ENCODE results near the gene MAN2A2.
A peak's percentile ranks its signal among the peaks of the same experiment; 100 is the strongest.

The MAN2A2 gene

DNA sequence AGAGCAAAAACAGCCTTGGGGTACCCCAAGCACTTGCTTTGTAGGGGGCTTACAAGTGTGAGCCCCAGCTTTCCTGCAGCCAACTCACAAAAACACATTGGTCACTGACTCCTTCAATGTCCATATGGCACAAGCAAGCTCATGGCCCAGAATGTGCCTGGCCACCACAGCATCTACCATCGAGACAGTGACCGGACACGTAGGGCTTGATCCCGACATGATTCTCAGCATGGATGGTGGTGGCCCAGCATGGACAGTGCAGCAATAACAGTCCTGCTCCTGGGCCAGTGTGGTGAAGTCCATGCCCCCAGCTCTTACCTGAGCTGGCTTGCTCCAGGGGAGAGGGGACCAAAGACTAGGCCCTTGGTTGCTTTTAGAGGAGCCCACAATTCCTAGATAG, 37.9 kb downstream of the MAN2A2 start:
- Mint-ChIP-seq H3K9me3 (no peaks in the 10 kb centered on the region), H3K36me3 (ENCODE audit: low read depth) (peaks cover 30% of the 10 kb centered on the region), H3K27ac (no peak overlapping the region), H3K4me3 (no peak overlapping the region), H3K4me1 (ENCODE audit: low read depth) (peaks cover 9% of the 10 kb centered on the region), H3K27me3 (ENCODE audit: low read depth) (no peaks in the 10 kb centered on the region)

DNA sequence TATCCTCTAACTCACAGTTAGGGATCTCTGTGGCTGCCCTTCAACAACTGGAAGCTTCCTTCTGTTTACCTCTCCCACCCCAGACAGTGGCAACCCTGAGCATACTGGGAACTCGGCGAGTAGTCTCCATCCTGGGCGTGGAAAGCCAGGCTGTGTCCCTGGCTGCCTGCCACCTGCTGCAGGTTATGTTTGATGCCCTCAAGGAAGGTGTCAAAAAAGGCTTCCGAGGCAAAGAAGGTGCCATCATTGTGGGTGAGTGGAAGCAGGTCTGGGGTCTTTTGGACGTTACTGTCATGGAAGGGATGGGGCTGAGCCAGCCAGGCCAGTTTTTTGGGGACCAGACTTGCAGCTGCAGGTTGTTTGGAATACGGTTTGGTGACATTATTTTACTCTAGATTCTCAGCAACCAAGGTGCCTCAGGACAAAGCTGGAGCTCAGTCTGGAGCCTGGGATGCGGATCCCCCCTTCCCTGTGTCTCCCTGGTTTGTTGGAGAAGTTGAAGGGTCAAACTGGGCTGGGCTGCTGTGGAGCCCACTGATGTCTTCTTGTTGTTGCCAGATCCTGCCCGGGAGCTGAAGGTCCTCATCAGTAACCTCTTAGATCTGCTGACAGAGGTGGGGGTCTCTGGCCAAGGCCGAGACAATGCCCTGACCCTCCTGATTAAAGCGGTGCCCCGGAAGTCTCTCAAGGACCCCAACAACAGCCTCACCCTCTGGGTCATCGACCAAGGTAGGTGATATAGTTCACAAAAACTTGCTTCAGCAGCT, 39.4 kb downstream of the MAN2A2 start:
- peaks cover 29% of the 10 kb centered on the region for H3K36me3 Mint-ChIP-seq (ENCODE audit: low read depth)
- no peak overlapping the region for H3K27ac Mint-ChIP-seq
- no peaks in the 10 kb centered on the region for H3K9me3 Mint-ChIP-seq
- H3K4me3 Mint-ChIP-seq: no peak overlapping the region
- no peaks in the 10 kb centered on the region for H3K4me1 Mint-ChIP-seq (ENCODE audit: low read depth)
- H3K27me3 Mint-ChIP-seq (ENCODE audit: low read depth): no peaks in the 10 kb centered on the region

DNA sequence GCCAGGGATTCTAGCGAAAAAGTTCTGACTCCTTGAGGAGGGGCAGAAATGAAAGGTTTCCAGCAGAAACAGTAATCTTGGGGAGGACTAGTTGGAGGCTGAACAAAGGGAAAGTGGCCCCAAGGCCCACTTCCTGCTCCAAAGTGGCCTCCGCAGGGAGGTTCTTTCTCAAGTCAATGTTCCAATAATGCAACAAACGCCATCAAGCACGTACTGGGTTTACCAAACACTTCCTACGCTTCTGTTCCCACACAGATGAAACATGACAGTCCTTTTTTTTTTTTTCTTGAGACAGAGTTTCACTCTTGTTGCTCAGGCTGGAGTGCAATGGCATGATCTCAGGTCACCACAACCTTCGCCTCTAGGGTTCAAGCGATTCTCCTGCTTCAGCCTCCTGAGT, 42.0 kb downstream of the MAN2A2 start:
- H3K4me3 Mint-ChIP-seq: no peak overlapping the region
- no peaks in the 10 kb centered on the region for H3K9me3 Mint-ChIP-seq
- H3K36me3 Mint-ChIP-seq (ENCODE audit: low read depth): peaks cover 34% of the 10 kb centered on the region
- no peaks in the 10 kb centered on the region for H3K4me1 Mint-ChIP-seq (ENCODE audit: low read depth)
- H3K27me3 Mint-ChIP-seq (ENCODE audit: low read depth): no peaks in the 10 kb centered on the region
- H3K27ac Mint-ChIP-seq: no peak overlapping the region

DNA sequence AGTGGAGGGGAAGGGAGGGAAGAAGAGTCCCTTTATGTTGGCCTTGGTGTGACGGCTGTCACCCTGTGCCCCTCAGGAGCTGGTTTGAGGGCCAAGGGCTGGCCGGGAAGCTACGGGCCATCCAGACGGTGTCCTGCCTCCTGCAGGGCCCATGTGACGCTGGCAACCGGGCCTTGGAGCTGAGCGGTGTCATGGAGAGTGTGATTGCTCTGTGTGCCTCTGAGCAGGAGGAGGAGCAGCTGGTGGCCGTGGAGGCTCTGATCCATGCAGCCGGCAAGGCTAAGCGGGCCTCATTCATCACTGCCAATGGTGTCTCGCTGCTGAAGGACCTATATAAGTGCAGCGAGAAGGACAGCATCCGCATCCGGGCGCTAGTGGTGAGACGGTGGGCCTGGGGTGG, 43.4 kb downstream of the MAN2A2 start:
- Mint-ChIP-seq H3K27ac (no peak overlapping the region), H3K36me3 (ENCODE audit: low read depth) (peaks cover 22% of the 10 kb centered on the region), H3K4me1 (ENCODE audit: low read depth) (no peaks in the 10 kb centered on the region), H3K4me3 (no peak overlapping the region), H3K9me3 (no peaks in the 10 kb centered on the region), H3K27me3 (ENCODE audit: low read depth) (no peaks in the 10 kb centered on the region)

DNA sequence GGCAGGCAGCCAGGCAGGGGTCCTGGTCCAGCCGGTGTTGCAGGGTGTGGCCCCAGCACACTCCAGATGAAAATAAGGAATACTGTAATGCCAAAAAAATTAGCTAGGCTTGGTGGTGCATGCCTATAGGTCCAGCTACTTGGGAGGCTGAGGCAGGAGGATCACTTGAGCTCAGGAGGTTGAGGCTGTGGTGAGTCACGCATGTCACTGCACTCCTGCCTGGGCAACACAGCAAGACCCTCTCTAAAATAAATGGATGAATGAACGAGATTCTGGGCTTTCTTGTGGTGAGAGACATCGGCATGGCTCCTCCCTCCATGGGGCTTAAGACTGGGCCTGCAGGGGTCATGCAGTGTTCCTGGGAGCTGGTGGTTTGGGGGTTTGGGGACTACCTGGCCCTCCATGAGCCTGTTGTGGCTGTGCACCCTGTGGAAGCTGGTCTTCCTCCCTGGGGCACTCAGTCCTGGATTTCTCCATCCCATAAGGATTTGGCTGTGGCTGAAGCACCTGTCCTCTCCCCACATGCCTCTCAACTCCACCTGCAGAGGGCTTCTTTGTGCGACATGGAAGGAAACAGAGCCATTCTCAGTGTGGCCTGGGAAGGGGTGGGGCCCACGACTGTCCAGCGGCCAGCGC, 44.0 kb downstream of the MAN2A2 start:
- H3K27ac Mint-ChIP-seq: no peak overlapping the region
- no peak overlapping the region for H3K4me3 Mint-ChIP-seq
- no peaks in the 10 kb centered on the region for H3K9me3 Mint-ChIP-seq
- H3K27me3 Mint-ChIP-seq (ENCODE audit: low read depth): no peaks in the 10 kb centered on the region
- no peaks in the 10 kb centered on the region for H3K4me1 Mint-ChIP-seq (ENCODE audit: low read depth)
- H3K36me3 Mint-ChIP-seq (ENCODE audit: low read depth): peaks cover 25% of the 10 kb centered on the region

DNA sequence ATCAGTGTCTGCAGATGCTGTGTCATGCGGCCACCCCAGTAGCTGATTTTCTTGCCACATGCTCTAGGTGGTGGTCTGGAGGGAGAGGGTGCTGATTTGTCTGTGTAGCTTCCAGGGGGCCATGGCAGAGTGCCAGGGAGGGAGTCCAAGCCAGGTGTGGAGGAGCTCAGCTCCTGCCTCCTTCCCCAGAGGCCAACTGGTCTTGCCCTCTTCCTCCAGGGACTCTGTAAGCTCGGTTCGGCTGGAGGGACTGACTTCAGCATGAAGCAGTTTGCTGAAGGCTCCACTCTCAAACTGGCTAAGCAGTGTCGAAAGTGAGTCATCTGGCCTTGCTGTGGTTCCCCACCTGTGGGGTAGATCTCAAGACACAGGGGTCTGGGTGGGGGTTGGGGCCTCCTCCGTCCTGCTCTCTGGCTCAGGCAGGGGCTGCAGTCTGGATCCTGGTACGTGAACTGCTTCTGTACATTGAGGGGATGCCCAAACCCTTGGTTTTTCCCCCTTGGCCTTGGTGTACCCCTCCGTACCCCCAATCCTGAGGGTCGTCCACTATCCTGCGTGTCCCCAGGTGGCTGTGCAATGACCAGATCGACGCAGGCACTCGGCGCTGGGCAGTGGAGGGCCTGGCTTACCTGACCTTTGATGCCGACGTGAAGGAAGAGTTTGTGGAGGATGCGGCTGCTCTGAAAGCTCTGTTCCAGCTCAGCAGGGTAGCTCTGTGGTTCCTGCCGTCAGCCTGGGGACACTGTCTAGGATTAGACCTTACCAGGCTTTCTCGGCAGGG, 44.7 kb downstream of the MAN2A2 start:
- no peaks in the 10 kb centered on the region for H3K4me1 Mint-ChIP-seq (ENCODE audit: low read depth)
- H3K27me3 Mint-ChIP-seq (ENCODE audit: low read depth): no peaks in the 10 kb centered on the region
- H3K4me3 Mint-ChIP-seq: no peak overlapping the region
- peaks cover 26% of the 10 kb centered on the region for H3K36me3 Mint-ChIP-seq (ENCODE audit: low read depth)
- no peaks in the 10 kb centered on the region for H3K9me3 Mint-ChIP-seq
- no peak overlapping the region for H3K27ac Mint-ChIP-seq

DNA sequence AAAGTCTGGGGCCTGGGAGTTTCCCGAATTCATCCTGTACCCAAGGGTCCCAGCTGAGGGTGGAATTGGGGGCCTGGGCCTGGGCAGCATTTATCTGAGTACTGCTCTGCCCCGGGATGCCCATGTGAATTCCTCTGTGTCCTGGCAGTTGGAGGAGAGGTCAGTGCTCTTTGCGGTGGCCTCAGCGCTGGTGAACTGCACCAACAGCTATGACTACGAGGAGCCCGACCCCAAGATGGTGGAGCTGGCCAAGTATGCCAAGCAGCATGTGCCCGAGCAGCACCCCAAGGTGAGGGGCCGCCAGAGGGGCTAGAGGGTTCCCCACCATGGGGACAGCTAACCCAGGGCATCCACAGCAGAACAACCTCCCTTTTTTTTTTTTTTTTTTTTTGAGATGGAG, 45.4 kb downstream of the MAN2A2 start:
- Mint-ChIP-seq H3K27me3 (ENCODE audit: low read depth) (no peaks in the 10 kb centered on the region), H3K9me3 (no peaks in the 10 kb centered on the region), H3K27ac (no peak overlapping the region), H3K36me3 (ENCODE audit: low read depth) (peaks cover 27% of the 10 kb centered on the region), H3K4me1 (ENCODE audit: low read depth) (no peaks in the 10 kb centered on the region), H3K4me3 (no peak overlapping the region)

DNA sequence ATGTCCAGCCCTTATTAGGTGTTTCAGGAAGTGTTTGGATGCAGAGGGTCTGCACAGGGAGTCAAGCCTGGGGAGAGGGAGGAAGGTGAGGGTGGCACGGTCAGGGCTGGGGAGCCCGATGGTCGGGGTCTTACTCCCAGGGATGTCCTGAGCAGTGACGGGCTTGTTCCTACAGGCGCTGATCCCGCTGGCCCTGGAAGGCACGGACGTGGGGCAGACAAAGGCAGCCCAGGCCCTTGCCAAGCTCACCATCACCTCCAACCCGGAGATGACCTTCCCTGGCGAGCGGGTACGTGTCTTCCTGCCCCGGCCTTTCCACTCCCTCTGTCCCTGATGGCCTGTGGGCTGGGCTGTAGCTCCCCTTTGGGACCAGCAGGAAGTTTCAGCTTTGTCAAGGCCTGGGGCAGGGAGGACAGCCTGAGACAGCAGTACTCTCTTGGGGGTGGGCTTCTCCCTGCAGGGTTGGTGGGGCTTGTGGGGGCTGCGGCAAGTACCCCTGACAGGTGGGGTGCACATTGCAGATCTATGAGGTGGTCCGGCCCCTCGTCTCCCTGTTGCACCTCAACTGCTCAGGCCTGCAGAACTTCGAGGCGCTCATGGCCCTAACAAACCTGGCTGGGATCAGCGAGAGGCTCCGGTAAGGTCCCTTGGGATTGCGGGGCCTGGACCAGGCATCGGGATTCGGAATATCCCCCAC, 47.0 kb downstream of the MAN2A2 start:
- Mint-ChIP-seq H3K9me3 (no peaks in the 10 kb centered on the region), H3K27ac (no peak overlapping the region), H3K4me3 (no peak overlapping the region), H3K36me3 (ENCODE audit: low read depth) (peaks cover 28% of the 10 kb centered on the region), H3K27me3 (ENCODE audit: low read depth) (no peaks in the 10 kb centered on the region), H3K4me1 (ENCODE audit: low read depth) (peaks cover 3% of the 10 kb centered on the region)

DNA sequence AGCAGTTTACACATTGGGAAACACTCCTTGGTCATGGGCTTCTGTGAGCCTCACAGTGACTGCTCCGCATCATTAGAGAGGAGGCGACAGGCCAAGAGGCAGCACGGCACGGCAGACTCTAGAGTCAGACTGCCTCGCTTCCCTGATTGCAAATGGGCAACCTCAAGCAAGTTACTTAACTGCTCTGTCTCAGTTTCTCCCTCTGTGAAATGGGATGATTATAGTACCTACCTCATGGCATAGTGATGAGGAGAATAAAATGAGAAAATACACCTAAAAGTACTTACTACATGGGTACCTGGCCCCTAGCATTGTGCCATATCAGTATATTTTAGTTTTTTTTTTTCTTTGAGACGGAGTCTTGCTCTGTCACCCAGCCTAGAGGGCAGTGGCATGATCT, 47.6 kb downstream of the MAN2A2 start:
- H3K4me1 Mint-ChIP-seq (ENCODE audit: low read depth): peaks cover 3% of the 10 kb centered on the region
- H3K36me3 Mint-ChIP-seq (ENCODE audit: low read depth): peaks cover 28% of the 10 kb centered on the region
- H3K4me3 Mint-ChIP-seq: no peak overlapping the region
- no peak overlapping the region for H3K27ac Mint-ChIP-seq
- H3K27me3 Mint-ChIP-seq (ENCODE audit: low read depth): no peaks in the 10 kb centered on the region
- no peaks in the 10 kb centered on the region for H3K9me3 Mint-ChIP-seq

DNA sequence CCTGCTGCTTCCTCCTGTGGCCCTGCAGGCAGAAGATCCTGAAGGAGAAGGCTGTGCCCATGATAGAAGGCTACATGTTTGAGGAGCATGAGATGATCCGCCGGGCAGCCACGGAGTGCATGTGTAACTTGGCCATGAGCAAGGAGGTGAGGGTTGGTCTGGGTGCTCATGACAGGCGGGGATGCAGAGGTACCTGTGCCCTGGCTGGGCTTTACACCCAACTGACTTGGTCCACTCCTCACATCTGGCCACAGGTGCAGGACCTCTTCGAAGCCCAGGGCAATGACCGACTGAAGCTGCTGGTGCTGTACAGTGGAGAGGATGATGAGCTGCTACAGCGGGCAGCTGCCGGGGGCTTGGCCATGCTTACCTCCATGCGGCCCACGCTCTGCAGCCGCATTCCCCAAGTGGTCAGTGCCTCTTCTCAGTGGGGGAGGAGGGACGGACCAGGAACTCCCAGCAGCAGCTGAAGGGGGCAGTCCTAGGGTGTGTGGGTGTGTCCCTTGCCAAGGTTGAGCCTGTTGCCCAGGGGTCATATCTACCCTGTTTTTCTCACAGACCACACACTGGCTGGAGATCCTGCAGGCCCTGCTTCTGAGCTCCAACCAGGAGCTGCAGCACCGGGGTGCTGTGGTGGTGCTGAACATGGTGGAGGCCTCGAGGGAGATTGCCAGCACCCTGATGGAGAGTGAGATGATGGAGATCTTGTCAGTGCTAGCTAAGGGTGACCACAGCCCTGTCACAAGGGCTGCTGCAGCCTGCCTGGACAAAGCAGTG, 50.0 kb downstream of the MAN2A2 start:
- Mint-ChIP-seq H3K4me1 (ENCODE audit: low read depth) (peaks cover 10% of the 10 kb centered on the region), H3K4me3 (peak overlapping the region; percentile 37), H3K36me3 (ENCODE audit: low read depth) (peaks cover 20% of the 10 kb centered on the region), H3K27me3 (ENCODE audit: low read depth) (no peaks in the 10 kb centered on the region), H3K27ac (no peak overlapping the region), H3K9me3 (no peaks in the 10 kb centered on the region)

DNA sequence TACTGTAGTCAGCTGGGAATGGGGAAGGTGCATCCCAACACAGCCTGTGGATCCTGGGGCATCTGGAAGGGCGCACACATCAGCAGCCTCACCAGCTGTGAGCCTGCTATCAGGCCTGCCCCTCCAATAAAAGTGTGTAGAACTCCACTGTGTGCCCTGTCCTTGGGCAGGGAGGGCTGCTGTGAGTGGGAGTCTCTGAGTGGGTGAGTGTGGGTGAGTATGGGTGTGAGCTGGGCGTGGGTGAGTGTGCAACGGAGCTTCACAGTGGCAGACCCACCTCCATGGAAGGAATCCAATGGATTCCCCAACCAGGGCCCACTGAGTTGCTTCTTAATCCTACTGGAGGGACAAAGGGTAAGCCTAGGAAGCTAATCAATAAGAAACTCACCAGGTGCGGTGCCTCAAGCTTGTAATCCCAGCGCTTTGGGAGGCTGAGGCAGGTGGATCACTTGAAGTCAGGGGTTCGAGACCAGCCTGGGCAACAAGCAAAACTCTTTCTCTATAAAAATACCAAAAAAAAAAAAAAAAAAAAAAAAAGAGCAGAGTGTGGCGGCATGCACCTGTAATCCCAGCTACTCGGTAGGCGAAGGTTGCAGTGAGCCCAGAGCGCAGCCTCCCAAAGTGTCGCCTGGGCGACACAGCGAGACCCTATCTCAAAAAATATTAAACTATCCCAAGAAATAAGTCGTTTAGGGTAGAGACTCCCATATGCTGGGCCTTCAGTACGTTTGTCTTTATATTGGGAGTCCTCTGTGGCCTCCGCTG, 51.0 kb downstream of the MAN2A2 start:
- Mint-ChIP-seq H3K27me3 (ENCODE audit: low read depth) (no peaks in the 10 kb centered on the region), H3K9me3 (no peaks in the 10 kb centered on the region), H3K4me3 (peak overlapping the region; percentile 80), H3K36me3 (ENCODE audit: low read depth) (peaks cover 15% of the 10 kb centered on the region), H3K4me1 (ENCODE audit: low read depth) (peaks cover 10% of the 10 kb centered on the region), H3K27ac (peak overlapping the region; percentile 88)

DNA sequence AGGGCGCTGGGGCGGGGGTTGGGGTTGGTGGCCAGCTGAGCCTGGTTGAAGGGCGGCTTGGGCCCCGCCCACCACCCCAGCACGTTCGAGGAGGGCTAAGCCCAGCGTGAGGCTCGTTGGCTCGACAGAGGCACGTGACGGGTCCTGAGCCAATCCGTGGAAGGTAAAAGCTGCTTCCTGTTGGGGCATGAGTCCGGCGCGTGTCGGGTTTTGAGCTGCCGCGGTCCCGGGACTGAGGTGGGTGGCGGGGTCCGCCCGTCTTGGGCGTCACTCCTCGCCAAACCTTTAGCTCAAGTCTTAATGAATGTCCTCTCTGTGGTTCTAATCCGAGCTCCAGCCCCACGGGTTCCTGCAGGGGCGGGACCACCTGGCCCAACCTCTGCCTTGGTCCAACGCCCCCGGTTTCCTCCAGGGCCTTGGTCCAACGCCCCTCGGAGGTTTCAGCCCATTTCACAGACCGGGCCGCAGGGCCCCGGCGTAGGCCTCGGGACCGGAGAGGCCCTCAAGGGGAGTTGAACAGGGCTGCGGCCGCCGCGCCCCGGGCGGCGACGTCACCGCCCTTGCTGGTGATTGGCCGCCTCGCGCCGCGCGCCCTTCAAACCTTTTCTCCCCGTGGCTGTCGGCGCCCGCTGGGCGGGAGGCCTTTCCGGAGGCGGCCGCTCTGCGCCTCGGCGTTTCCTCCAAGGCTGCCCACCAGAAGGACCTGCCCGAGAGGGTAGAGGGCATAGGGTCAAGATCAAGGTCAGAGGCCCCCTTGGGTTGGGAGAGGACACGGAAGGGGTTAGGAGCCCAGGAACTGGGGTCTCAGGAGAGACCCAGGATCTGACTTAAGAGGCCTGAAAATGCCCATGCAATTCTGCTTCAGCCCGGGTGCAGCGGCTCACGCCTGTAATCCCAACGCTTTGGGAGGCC, 51.9 kb downstream of the MAN2A2 start, which contains the start of gene RCCD1:
TSS of gene RCCD1 (plus strand) at position 173 of the 912 bp plus-strand sequence. CDS start 1,851 bp downstream, outside the sequence.
- peak within 1 kb of the TSS; percentile 88 for H3K27ac Mint-ChIP-seq
- peaks cover 11% of the 10 kb centered on the region for H3K4me1 Mint-ChIP-seq (ENCODE audit: low read depth)
- H3K4me3 Mint-ChIP-seq: peak within 1 kb of the TSS; percentile 84
- H3K9me3 Mint-ChIP-seq: no peaks in the 10 kb centered on the region
- no peaks in the 10 kb centered on the region for H3K27me3 Mint-ChIP-seq (ENCODE audit: low read depth)
- H3K36me3 Mint-ChIP-seq (ENCODE audit: low read depth): peaks cover 11% of the 10 kb centered on the region
